Calu3 (cell line): ENCODE data around the gene HES2. TPM values are rescaled to one million over a fixed set of nuclear protein-coding genes. Genes with fewer than 3 reads are reported as not detected.

Source experiments
- BruUV-seq: library from RNA; stranded (reverse); fragments of 400-500 nt; replicated peaks from 2 replicates; lab custom pipeline; 2021; lab: Mats Ljungman, UMichigan
- CTCF ChIA-PET: fragments of 300-600 bp; sonication (Branson Sonifier 250); formaldehyde crosslinking; loops from one replicate; lab custom pipeline; 2022; ENCODE audit warnings: antibody characterized with exemption; lab: Charles Lee
- DNase-seq: peaks from one replicate; pipeline ENCODE4 v3.0.0; 2022
- H3K27ac Mint-ChIP-seq: one replicate; pipeline ENCODE4 v1.8.0; 2022; ENCODE audit warnings: mixed read lengths; ENCODE audit not compliant: unreplicated experiment
- H3K27me3 Mint-ChIP-seq: one replicate; pipeline ENCODE4 v1.8.0; 2022; ENCODE audit warnings: mixed read lengths; ENCODE audit not compliant: unreplicated experiment
- H3K36me3 Mint-ChIP-seq: one replicate; pipeline ENCODE4 v1.8.0; 2022; ENCODE audit warnings: mild to moderate bottlenecking, moderate library complexity, mixed read lengths; ENCODE audit not compliant: insufficient read depth, unreplicated experiment
- H3K4me1 Mint-ChIP-seq: one replicate; pipeline ENCODE4 v1.8.0; 2022; ENCODE audit warnings: mild to moderate bottlenecking, low read depth, mixed read lengths; ENCODE audit not compliant: unreplicated experiment
- H3K4me3 Mint-ChIP-seq: one replicate; pipeline ENCODE4 v1.8.0; 2022; ENCODE audit warnings: mild to moderate bottlenecking, low read depth, moderate library complexity, mixed read lengths; ENCODE audit not compliant: unreplicated experiment
- H3K9me3 Mint-ChIP-seq: one replicate; pipeline ENCODE4 v1.8.0; 2022; ENCODE audit warnings: low read depth, mixed read lengths; ENCODE audit not compliant: unreplicated experiment
- CTCF ChIP-seq: fragments of 200-600 bp; IDR thresholded peaks from one replicate; pipeline ENCODE4 v1.8.0; 2022; ENCODE audit warnings: antibody characterized with exemption; ENCODE audit not compliant: unreplicated experiment
- intact Hi-C: fragments of 100-400 bp; cut with micrococcal nuclease; formaldehyde crosslinking; loops from one replicate; pipeline ENCODE4 v1.10.0; 2022; ENCODE audit not compliant: unreplicated experiment
- total RNA-seq: library from RNA; stranded (reverse); gene quantifications from 2 replicates; pipeline ENCODE4 v1.2.3, GENCODE V29; 2022

HES2 gene
- total RNA-seq, 1 experiment from 2014 or later, result not detected

GRCh38 chr1:6384962-6385361, 34.8 kb downstream of the HES2 start:
- no peaks in the 10 kb centered on the region for H3K27me3 Mint-ChIP-seq
- DNase-seq, result no peak
- no peaks in the 10 kb centered on the region for H3K9me3 Mint-ChIP-seq
- peaks cover 5% of the 10 kb centered on the region for H3K36me3 Mint-ChIP-seq
- H3K4me3 Mint-ChIP-seq, result no peak overlapping the region
- BruUV-seq, result no TSS peak
- peaks cover 19% of the 10 kb centered on the region for H3K4me1 Mint-ChIP-seq
- CTCF ChIA-PET, result no interaction called here
- no peak for TF ChIP-seq CTCF
- intact Hi-C loops, result no loop called here
- H3K27ac Mint-ChIP-seq, result no peak overlapping the region

GRCh38 chr1:6384135-6384534, 35.6 kb downstream of the HES2 start:
- H3K27ac Mint-ChIP-seq, result no peak overlapping the region
- intact Hi-C loops, result no loop called here
- no peaks in the 10 kb centered on the region for H3K9me3 Mint-ChIP-seq
- peaks cover 5% of the 10 kb centered on the region for H3K36me3 Mint-ChIP-seq
- peaks cover 19% of the 10 kb centered on the region for H3K4me1 Mint-ChIP-seq
- CTCF ChIA-PET, result no interaction called here
- no TSS peak for BruUV-seq
- no peaks in the 10 kb centered on the region for H3K27me3 Mint-ChIP-seq
- no peak for DNase-seq
- no peak overlapping the region for H3K4me3 Mint-ChIP-seq
- TF ChIP-seq CTCF, result no peak

GRCh38 chr1:6380037-6380436, 39.7 kb downstream of the HES2 start:
- no peaks in the 10 kb centered on the region for H3K27me3 Mint-ChIP-seq
- BruUV-seq, result no TSS peak
- CTCF ChIA-PET, result no interaction called here
- intact Hi-C loops, result no loop called here
- no peaks in the 10 kb centered on the region for H3K9me3 Mint-ChIP-seq
- DNase-seq, result no peak
- TF ChIP-seq CTCF, result no peak
- H3K4me1 Mint-ChIP-seq, result no peaks in the 10 kb centered on the region
- no peak overlapping the region for H3K27ac Mint-ChIP-seq
- peaks cover under 1% of the 10 kb centered on the region for H3K36me3 Mint-ChIP-seq
- no peak overlapping the region for H3K4me3 Mint-ChIP-seq

- no peaks in the 10 kb centered on the region for H3K36me3 Mint-ChIP-seq
- no peak for TF ChIP-seq CTCF
- DNase-seq, result no peak
- CTCF ChIA-PET, result no interaction called here
- no peaks in the 10 kb centered on the region for H3K27me3 Mint-ChIP-seq
- no peaks in the 10 kb centered on the region for H3K9me3 Mint-ChIP-seq
- no TSS peak for BruUV-seq
- intact Hi-C loops, result no loop called here
- no peak overlapping the region for H3K27ac Mint-ChIP-seq
- no peak overlapping the region for H3K4me3 Mint-ChIP-seq
- H3K4me1 Mint-ChIP-seq, result no peaks in the 10 kb centered on the region
Observed at GRCh38 chr1:6378096-6378746, 41.5 kb downstream of the HES2 start.
